ENCODE results near the gene TRMT11. TPM values are rescaled to one million over a fixed set of nuclear protein-coding genes. Genes with fewer than 3 reads are reported as not detected.

Gene TRMT11
- total RNA-seq, 1 donor from 2014 or later, result 20.4 TPM

- Mint-ChIP-seq H3K4me3 (ENCODE audit: unreplicated experiment) (no peak overlapping the region), H3K27me3 (ENCODE audit: unreplicated experiment) (no peaks in the 10 kb centered on the region), H3K27ac (ENCODE audit: unreplicated experiment) (no peak overlapping the region), H3K9me3 (ENCODE audit: unreplicated experiment) (peaks cover 5% of the 10 kb centered on the region), H3K36me3 (ENCODE audit: unreplicated experiment) (peaks cover 32% of the 10 kb centered on the region), H3K4me1 (ENCODE audit: unreplicated experiment) (no peaks in the 10 kb centered on the region)
- no peak for TF ChIP-seq CTCF (IDR thresholded peaks at IDR 0.05)
- DNase-seq (ENCODE audit: extremely low spot score, unreplicated experiment), result no peak
These were observed 62.3 kb downstream of the TRMT11 start for GRCh38 chr6:126048635-126049034.

GRCh38 chr6:126050795-126051194, 64.5 kb downstream of the TRMT11 start:
- H3K9me3 Mint-ChIP-seq (ENCODE audit: unreplicated experiment), result no peaks in the 10 kb centered on the region
- no peak for TF ChIP-seq CTCF (IDR thresholded peaks at IDR 0.05)
- no peaks in the 10 kb centered on the region for H3K4me1 Mint-ChIP-seq (ENCODE audit: unreplicated experiment)
- H3K4me3 Mint-ChIP-seq (ENCODE audit: unreplicated experiment), result no peak overlapping the region
- no peak overlapping the region for H3K27ac Mint-ChIP-seq (ENCODE audit: unreplicated experiment)
- H3K36me3 Mint-ChIP-seq (ENCODE audit: unreplicated experiment), result peaks cover 25% of the 10 kb centered on the region
- DNase-seq (ENCODE audit: extremely low spot score, unreplicated experiment), result no peak
- no peaks in the 10 kb centered on the region for H3K27me3 Mint-ChIP-seq (ENCODE audit: unreplicated experiment)

- TF ChIP-seq CTCF (IDR thresholded peaks at IDR 0.05), result no peak
- H3K36me3 Mint-ChIP-seq (ENCODE audit: unreplicated experiment), result peaks cover 25% of the 10 kb centered on the region
- no peak for DNase-seq (ENCODE audit: extremely low spot score, unreplicated experiment)
These were observed 65.5 kb downstream of the TRMT11 start for GRCh38 chr6:126051791-126052190.

GRCh38 chr6:126052485-126052884, 66.1 kb downstream of the TRMT11 start:
- no peaks in the 10 kb centered on the region for H3K4me1 Mint-ChIP-seq (ENCODE audit: unreplicated experiment)

More at GRCh38 chr6:126051791-126052190, 65.5 kb downstream of the TRMT11 start:
- Mint-ChIP-seq H3K4me3 (ENCODE audit: unreplicated experiment) (no peak overlapping the region), H3K27ac (ENCODE audit: unreplicated experiment) (no peak overlapping the region), H3K9me3 (ENCODE audit: unreplicated experiment) (no peaks in the 10 kb centered on the region), H3K4me1 (ENCODE audit: unreplicated experiment) (no peaks in the 10 kb centered on the region), H3K27me3 (ENCODE audit: unreplicated experiment) (no peaks in the 10 kb centered on the region)

GRCh38 chr6:126054258-126054702, 67.9 kb downstream of the TRMT11 start:
- H3K4me1 Mint-ChIP-seq (ENCODE audit: unreplicated experiment), result no peaks in the 10 kb centered on the region
- no peak for DNase-seq (ENCODE audit: extremely low spot score, unreplicated experiment)
- no peak overlapping the region for H3K4me3 Mint-ChIP-seq (ENCODE audit: unreplicated experiment)
- H3K27me3 Mint-ChIP-seq (ENCODE audit: unreplicated experiment), result no peaks in the 10 kb centered on the region
- no peak overlapping the region for H3K27ac Mint-ChIP-seq (ENCODE audit: unreplicated experiment)
- H3K9me3 Mint-ChIP-seq (ENCODE audit: unreplicated experiment), result no peaks in the 10 kb centered on the region
- TF ChIP-seq CTCF (IDR thresholded peaks at IDR 0.05), result no peak
- H3K36me3 Mint-ChIP-seq (ENCODE audit: unreplicated experiment), result peaks cover 16% of the 10 kb centered on the region

More at GRCh38 chr6:126052485-126052884, 66.1 kb downstream of the TRMT11 start:
- H3K27ac Mint-ChIP-seq (ENCODE audit: unreplicated experiment), result no peak overlapping the region
- no peaks in the 10 kb centered on the region for H3K27me3 Mint-ChIP-seq (ENCODE audit: unreplicated experiment)
- no peaks in the 10 kb centered on the region for H3K9me3 Mint-ChIP-seq (ENCODE audit: unreplicated experiment)
- H3K36me3 Mint-ChIP-seq (ENCODE audit: unreplicated experiment), result peaks cover 23% of the 10 kb centered on the region
- DNase-seq (ENCODE audit: extremely low spot score, unreplicated experiment), result no peak
- no peak for TF ChIP-seq CTCF (IDR thresholded peaks at IDR 0.05)
- H3K4me3 Mint-ChIP-seq (ENCODE audit: unreplicated experiment), result no peak overlapping the region
